ENCODE data around the gene KATNB1.
"Not testable (repeated sequence)": the region's sequence is repeated elsewhere in the genome, so short reads cannot be mapped to it uniquely, and the experiment has no call there.

KATNB1 gene

GRCh38 chr16:57743886-57744641 lies 8.5 kb downstream of the KATNB1 start:
- DNase-seq, result no peak

DNA sequence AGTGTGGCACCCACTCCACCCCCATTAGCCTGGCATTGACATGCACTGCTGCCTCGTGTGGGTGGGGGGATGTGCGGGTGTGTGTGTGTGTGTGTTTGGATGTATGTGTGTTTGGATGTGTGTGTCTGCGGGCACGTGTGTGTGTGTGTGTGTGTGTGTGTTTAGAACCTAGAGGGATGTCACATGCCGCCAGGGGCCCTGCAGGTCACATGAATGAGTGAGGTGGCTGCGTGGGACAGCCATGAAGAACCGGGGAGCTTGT lies 9.0 kb downstream of the KATNB1 start:
- DNase-seq, result no peak

DNA sequence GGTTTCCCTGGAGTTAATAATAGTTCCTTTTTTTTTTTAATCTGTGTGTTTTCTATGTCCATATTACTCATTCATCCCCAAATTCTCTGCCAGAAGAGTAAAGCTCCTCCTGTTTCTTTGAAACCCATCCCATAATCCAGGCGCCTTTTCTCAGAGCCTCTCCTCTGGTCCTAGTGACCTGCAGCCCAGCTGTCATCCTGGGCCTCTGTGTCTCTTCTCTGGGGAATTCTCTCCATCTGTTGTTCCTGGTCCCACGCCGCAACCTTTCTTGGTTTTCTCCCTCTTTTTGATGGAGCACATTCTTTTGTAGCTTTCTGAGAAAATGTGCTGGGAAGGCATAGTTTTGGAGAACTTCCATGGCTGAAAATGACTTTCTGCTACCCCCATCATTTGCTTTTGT lies 10.2 kb downstream of the KATNB1 start:
- DNase-seq, result no peak

- DNase-seq, result not testable (repeated sequence)
Observed at GRCh38 chr16:57746316-57746715, 10.7 kb downstream of the KATNB1 start.

GRCh38 chr16:57747091-57747490 lies 11.5 kb downstream of the KATNB1 start:
- DNase-seq, result no peak

DNA sequence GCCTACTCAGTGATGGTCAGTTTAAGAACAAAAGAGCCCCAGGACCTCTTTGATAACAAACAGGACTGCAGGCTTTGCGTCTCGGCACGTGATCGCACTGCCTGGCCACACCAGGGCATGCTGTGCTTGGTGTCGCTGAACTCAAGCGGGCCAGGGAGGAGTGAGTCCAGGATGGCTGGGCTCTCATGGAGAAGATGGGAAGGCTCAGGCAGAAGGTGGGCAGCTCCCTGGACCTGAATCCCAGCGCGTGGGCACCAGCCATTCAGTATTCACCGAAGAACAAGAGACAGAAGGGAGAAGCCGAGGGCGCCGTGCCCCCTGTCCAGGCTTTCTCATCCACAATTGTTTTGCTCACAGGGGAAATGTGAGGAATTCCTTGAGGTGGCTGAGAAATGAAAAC lies 11.9 kb downstream of the KATNB1 start:
- DNase-seq, result no peak

- no peak for DNase-seq
Observed at GRCh38 chr16:57747996-57748395, 12.4 kb downstream of the KATNB1 start.

- DNase-seq, result no peak
Observed at GRCh38 chr16:57748596-57748995, 13.0 kb downstream of the KATNB1 start.

DNA sequence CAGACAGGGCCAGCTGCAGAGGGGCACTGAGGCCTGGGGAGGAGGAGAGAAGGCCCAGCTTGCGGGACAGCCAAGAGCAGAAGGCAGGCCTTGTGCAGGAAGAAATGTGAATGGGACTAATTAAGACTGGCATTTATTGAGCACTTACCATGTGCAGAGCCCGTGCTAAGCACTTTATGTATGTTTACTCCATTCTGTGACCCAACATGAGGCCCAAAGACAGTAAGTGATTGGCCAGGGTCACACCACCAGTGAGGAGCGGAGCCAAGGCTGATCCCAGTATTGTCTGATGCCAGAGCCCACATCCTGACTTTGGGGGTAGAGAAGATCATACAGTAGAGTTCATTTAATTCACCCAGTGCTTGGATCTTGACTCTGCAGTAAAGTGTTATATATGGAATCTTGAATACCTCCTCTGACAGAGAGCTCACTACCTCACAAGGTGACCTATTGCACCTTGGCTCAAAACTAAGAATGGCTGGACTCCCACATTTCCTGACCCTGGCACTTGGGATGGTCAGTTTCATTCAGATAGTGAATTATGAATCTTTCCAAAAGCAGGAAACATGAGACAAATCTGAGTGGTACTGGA lies 13.6 kb downstream of the KATNB1 start:
- DNase-seq, result no peak

DNA sequence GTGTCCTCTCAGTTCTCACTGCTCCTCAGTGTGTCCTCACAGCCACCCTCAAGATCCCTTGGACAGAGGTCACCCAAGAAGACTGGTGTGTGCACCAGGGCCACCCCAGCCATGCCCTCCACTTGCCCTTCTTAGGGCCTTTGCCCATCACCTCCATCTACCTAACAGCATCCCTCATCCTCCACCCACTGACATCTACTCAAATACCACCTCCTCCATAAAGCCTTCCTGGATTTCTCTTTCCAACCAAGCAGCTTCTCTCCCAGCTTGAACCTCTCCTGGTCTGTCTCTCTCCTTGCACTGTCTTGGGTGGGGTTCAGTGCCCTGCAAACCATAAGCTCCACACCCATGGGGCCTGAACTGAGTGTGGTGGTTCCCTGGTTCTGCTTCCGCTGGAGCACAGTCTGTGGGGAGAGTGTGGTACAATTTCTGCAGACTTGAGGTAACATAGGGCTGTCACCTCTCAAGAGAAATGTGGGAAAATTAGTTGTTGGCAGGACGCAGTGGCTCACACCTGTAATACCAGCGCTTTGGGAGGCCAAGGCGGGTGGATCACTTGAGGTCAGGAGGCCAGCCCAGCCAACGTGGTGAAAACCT lies 14.4 kb downstream of the KATNB1 start:
- DNase-seq, result no peak

- DNase-seq, result no peak
Observed at GRCh38 chr16:57750796-57751538, 15.4 kb downstream of the KATNB1 start.

GRCh38 chr16:57751539-57752202 lies 16.1 kb downstream of the KATNB1 start:
- DNase-seq, result no peak

GRCh38 chr16:57752203-57752580 lies 16.6 kb downstream of the KATNB1 start:
- no peak for DNase-seq

DNA sequence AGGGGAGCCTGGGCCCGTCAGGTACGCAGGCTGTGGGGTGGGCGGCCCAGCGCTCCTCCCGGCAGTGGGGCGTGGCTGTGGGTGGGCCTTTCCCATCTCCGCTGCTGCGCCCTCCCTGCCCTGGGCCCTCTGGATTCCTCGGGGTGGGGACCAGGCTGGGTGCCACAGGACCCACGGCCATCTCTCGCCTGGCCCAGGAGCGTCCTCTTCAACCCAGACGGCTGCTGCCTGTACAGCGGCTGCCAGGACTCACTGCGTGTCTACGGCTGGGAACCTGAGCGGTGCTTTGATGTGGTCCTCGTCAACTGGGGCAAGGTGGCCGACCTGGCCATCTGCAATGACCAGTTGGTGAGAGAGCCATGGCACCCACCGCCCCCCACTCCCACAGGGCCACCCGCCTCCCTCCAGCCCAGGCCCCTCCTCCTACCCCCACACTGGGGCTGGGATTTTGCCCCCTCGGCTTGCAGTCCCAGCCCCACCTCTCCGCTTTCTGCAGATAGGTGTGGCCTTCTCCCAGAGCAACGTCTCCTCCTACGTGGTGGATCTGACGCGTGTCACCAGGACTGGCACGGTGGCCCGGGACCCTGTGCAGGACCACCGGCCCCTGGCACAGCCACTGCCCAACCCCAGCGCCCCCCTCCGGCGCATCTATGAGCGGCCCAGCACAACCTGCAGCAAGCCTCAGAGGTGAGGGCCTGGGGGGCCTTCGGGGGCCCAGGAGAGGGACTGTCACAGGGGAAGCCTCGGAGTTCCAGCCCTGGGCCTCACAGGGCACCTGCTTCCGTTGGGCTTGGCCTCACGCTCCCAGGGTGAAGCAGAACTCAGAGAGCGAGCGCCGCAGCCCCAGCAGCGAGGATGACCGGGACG lies 17.2 kb downstream of the KATNB1 start:
- DNase-seq, result no peak

GRCh38 chr16:57753448-57754353 lies 18.1 kb downstream of the KATNB1 start:
- DNase-seq, result no peak

- no peak for DNase-seq
Observed at GRCh38 chr16:57754354-57755060, 18.9 kb downstream of the KATNB1 start.

DNA sequence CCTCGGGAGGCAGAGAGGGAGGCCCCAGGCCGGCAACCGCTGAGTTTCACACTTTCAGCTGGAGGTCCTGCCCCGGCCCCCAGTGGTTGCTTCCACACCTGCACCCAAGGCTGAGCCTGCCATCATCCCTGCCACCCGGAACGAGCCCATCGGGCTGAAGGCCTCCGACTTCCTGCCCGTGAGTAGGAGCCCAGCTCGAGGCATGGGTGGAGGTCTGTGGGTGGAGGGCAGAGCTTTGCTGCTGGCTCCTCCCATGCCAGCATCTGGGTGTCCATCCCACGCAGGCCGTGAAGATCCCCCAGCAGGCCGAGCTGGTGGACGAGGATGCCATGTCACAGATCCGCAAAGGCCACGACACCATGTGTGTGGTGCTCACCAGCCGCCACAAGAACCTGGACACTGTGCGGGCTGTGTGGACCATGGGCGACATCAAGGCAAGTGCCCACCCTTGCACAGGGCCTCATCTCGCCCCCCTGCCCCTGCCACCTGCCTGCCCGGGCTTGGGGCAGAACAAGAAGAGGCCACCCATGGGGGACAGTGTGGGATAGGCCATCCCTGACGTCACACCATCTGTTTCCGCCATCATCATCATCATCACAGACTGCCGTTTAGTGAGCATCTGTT lies 19.6 kb downstream of the KATNB1 start:
- DNase-seq, result no peak

- no peak for DNase-seq
Observed at GRCh38 chr16:57755726-57756423, 20.3 kb downstream of the KATNB1 start.
